Neutrophil (primary cell): Measurements from ENCODE around the gene GARIN1A.

Experiments used
- H3K27ac ChIP-seq: fragments of 200-600 bp; sonication (generic); 2 replicates; pipeline ENCODE4 v1.5.1; 2016; ENCODE audit warnings: mild to moderate bottlenecking, moderate library complexity
- H3K27me3 ChIP-seq: fragments of 200-600 bp; sonication (generic); 2 replicates; pipeline ENCODE4 v1.6.0; 2016; ENCODE audit warnings: mild to moderate bottlenecking
- H3K36me3 ChIP-seq: fragments of 200-600 bp; sonication (generic); 2 replicates; pipeline ENCODE4 v1.5.1; 2017
- H3K4me1 ChIP-seq, 2 experiments: fragments of 200-600 bp in 1 of 2; sonication (generic) in 1 of 2; 1 replicate in 1 of 2; 2 replicates in 1 of 2; pipeline versions ENCODE4 v1.5.1 to v1.6.1; 2013 to 2016; ENCODE audit warnings: low read depth in 1 of 2, low read length in 1 of 2, mild to moderate bottlenecking in 1 of 2, moderate library complexity in 1 of 2; ENCODE audit not compliant: control insufficient read depth in 1 of 2, insufficient read depth in 1 of 2
- H3K4me3 ChIP-seq, 2 experiments: fragments of 200-600 bp in 1 of 2; sonication (generic) in 1 of 2; 1 replicate in 1 of 2; 2 replicates in 1 of 2; pipeline ENCODE4 v1.5.1; 2013 to 2016; ENCODE audit warnings: low read depth in 1 of 2, low read length in 1 of 2, mild to moderate bottlenecking in 1 of 2, moderate library complexity in 1 of 2
- H3K9me3 ChIP-seq: fragments of 200-600 bp; sonication (generic); 2 replicates; pipeline ENCODE4 v1.5.1; 2016
- CTCF ChIP-seq: fragments of 200-600 bp; sonication (generic); IDR thresholded peaks from 2 replicates; pipeline ENCODE4 v1.5.1; 2016; ENCODE audit warnings: antibody characterized with exemption

GARIN1A gene

GRCh38 chr7:128701062-128701785 is 29.1 kb downstream of the GARIN1A start:
- Histone ChIP-seq H3K27ac (no peak overlapping the region), H3K36me3 (no peaks in the 10 kb centered on the region), H3K4me3 (no peak overlapping the region), H3K4me1 (peaks cover 6 to 7% of the 10 kb centered on the region in 2 experiments), H3K9me3 (no peaks in the 10 kb centered on the region), H3K27me3 (peaks cover 64% of the 10 kb centered on the region)
- TF ChIP-seq CTCF, result no peak

GRCh38 chr7:128703609-128704241 is 31.6 kb downstream of the GARIN1A start:
- H3K27me3 ChIP-seq, result peaks cover 39% of the 10 kb centered on the region
- no peak overlapping the region for H3K27ac ChIP-seq
- H3K4me3 ChIP-seq, result no peak overlapping the region
- TF ChIP-seq CTCF, result no peak
- H3K4me1 ChIP-seq, result no peaks in the 10 kb centered on the region
- H3K9me3 ChIP-seq, result no peaks in the 10 kb centered on the region
- H3K36me3 ChIP-seq, result no peaks in the 10 kb centered on the region

GRCh38 chr7:128705891-128706333 is 33.8 kb downstream of the GARIN1A start:
- Histone ChIP-seq H3K4me3 (no peak overlapping the region), H3K27ac (no peak overlapping the region), H3K4me1 (peaks cover 4 to 9% of the 10 kb centered on the region in 2 experiments), H3K27me3 (peaks cover 17% of the 10 kb centered on the region), H3K9me3 (no peaks in the 10 kb centered on the region), H3K36me3 (no peaks in the 10 kb centered on the region)
- no peak for TF ChIP-seq CTCF

GRCh38 chr7:128707752-128708151 is 35.7 kb downstream of the GARIN1A start:
- TF ChIP-seq CTCF, result no peak
- H3K36me3 ChIP-seq, result no peaks in the 10 kb centered on the region
- no peak overlapping the region for H3K4me3 ChIP-seq
- H3K27ac ChIP-seq, result no peak overlapping the region
- peaks cover 4 to 9% of the 10 kb centered on the region in 2 experiments for H3K4me1 ChIP-seq
- peaks cover 6% of the 10 kb centered on the region for H3K27me3 ChIP-seq
- H3K9me3 ChIP-seq, result no peaks in the 10 kb centered on the region

- H3K27ac ChIP-seq, result no peak overlapping the region
- no peaks in the 10 kb centered on the region for H3K9me3 ChIP-seq
- TF ChIP-seq CTCF, result no peak
- H3K4me1 ChIP-seq, result peaks cover 4 to 9% of the 10 kb centered on the region in 2 experiments
- no peak overlapping the region for H3K4me3 ChIP-seq
- H3K36me3 ChIP-seq, result no peaks in the 10 kb centered on the region
- H3K27me3 ChIP-seq, result peaks cover 6% of the 10 kb centered on the region
These were observed 36.1 kb downstream of the GARIN1A start for GRCh38 chr7:128708235-128708634.
